Esophagus muscularis mucosa (tissue), 3 donors: ENCODE data around the gene CYFIP2.

Source experiments
- EP300 ChIP-seq: sonication (generic); formaldehyde crosslinking; IDR thresholded peaks from one replicate; pipeline ENCODE4 v1.6.1; 2017; ENCODE audit warnings: antibody characterized with exemption
- TF ChIP-seq, protein P1 (sequence below), 3 experiments: fragments of 200-600 bp in 2 of 3; fragments of 450-650 bp in 1 of 3; sonication (generic) in 2 of 3; IDR thresholded peaks; one replicate each; pipeline ENCODE4 v1.5.1; 2017 to 2019; ENCODE audit warnings: antibody characterized with exemption in 3 of 3, mild to moderate bottlenecking in 2 of 3, moderate library complexity in 1 of 3

DNA sequence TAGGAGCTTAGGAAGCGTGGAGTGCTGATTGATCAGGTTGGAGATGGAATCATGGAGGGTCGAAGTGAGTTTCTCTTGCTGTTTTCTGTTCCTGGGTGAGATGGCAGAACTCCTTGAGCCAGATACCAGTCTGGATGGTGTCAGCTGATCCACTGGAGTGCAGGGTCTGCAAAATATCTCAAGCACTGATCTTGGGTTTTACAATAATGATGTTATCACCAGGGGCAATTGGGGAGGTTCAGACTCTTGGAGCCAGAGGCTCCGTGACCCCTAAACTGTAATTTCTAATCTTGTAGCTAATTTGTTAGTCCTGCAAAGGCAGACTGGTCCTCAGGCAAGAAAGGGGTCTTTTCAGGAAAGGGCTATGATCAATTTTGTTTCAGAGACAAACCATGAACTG is 114.1 kb downstream of the CYFIP2 start:
- TF ChIP-seq EP300 = no peak
- TF ChIP-seq, protein P1, sequence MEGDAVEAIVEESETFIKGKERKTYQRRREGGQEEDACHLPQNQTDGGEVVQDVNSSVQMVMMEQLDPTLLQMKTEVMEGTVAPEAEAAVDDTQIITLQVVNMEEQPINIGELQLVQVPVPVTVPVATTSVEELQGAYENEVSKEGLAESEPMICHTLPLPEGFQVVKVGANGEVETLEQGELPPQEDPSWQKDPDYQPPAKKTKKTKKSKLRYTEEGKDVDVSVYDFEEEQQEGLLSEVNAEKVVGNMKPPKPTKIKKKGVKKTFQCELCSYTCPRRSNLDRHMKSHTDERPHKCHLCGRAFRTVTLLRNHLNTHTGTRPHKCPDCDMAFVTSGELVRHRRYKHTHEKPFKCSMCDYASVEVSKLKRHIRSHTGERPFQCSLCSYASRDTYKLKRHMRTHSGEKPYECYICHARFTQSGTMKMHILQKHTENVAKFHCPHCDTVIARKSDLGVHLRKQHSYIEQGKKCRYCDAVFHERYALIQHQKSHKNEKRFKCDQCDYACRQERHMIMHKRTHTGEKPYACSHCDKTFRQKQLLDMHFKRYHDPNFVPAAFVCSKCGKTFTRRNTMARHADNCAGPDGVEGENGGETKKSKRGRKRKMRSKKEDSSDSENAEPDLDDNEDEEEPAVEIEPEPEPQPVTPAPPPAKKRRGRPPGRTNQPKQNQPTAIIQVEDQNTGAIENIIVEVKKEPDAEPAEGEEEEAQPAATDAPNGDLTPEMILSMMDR (IDR thresholded peaks at IDR 0.05) = no peak
